ENCODE measurements around the gene TMC5. TPM values are rescaled to one million over a fixed set of nuclear protein-coding genes. Genes with fewer than 3 reads are reported as not detected.

Gene TMC5
- total RNA-seq, 1 donor from 2014 or later, result 0.33 TPM

DNA sequence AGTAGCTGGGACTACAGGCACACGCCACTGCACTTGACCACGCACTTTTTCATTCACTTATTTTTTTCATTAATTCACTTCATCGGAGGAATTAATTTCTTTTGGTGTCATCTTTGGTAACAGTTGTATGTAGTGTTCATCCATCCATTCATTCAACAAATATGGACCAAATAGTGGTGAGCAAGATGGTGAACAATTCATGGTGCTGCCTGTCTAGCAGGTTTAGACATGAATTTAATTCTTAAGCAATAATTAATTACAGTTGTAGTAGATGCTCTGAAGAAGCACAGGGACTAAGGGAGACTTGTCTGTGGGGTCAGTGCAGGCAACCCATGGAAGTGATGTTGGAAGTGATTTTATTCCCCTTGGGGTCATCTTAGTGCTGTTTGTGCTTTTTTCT is 81.8 kb downstream of the TMC5 start:
- TF ChIP-seq, protein P1, sequence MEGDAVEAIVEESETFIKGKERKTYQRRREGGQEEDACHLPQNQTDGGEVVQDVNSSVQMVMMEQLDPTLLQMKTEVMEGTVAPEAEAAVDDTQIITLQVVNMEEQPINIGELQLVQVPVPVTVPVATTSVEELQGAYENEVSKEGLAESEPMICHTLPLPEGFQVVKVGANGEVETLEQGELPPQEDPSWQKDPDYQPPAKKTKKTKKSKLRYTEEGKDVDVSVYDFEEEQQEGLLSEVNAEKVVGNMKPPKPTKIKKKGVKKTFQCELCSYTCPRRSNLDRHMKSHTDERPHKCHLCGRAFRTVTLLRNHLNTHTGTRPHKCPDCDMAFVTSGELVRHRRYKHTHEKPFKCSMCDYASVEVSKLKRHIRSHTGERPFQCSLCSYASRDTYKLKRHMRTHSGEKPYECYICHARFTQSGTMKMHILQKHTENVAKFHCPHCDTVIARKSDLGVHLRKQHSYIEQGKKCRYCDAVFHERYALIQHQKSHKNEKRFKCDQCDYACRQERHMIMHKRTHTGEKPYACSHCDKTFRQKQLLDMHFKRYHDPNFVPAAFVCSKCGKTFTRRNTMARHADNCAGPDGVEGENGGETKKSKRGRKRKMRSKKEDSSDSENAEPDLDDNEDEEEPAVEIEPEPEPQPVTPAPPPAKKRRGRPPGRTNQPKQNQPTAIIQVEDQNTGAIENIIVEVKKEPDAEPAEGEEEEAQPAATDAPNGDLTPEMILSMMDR (IDR thresholded peaks at IDR 0.05; ENCODE audit: insufficient read depth, low read length, poor library complexity, severe bottlenecking), result no peak
- Histone ChIP-seq H3K36me3 (ENCODE audit: control insufficient read depth, insufficient read depth, low read length) (no peaks in the 10 kb centered on the region), H3K4me3 (ENCODE audit: low read depth, low read length) (no peak overlapping the region), H3K27me3 (ENCODE audit: control insufficient read depth, insufficient read depth, low read length) (no peaks in the 10 kb centered on the region)
- no peak for DNase-seq (ENCODE audit: low read depth)

DNA sequence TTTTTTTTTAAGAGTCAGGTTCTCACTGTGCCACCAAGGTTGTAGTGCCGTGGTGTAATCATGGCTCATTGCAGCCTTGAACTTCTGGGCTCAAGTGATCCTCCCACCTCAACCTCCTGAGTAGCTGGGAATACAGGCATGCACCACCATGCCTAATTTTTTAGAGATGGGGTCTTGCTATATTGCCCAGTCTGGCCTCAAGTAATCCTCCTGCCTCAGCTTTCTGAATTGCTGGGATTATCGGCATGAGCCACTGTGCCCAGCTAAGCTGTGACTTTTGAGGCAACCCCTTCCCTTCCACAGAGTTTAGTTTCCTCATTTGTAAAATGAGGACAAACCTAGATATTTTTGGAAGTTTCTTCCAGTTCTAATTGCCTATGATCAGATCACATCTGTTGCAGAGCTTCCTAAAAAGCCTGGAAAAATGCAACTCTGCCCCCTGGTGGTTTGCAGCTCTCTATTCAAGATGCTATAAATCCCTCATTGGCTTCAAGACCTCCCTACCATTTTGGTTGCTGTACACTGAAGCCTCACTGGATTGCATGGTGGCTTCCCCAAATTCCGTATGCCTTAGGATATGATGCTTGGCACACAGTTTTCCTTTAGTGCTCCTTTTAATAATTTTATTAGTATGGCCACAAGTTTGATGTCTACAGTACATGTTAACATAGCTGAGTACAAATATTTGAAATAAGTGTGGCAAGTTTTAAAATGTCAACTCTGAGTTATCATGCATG is 84.9 kb downstream of the TMC5 start:
- DNase-seq (ENCODE audit: low read depth), result no peak
- TF ChIP-seq, protein P1 (IDR thresholded peaks at IDR 0.05; ENCODE audit: insufficient read depth, low read length, poor library complexity, severe bottlenecking), result peak; percentile 82
- H3K36me3 ChIP-seq (ENCODE audit: control insufficient read depth, insufficient read depth, low read length), result no peaks in the 10 kb centered on the region
- no peak overlapping the region for H3K4me3 ChIP-seq (ENCODE audit: low read depth, low read length)
- no peaks in the 10 kb centered on the region for H3K27me3 ChIP-seq (ENCODE audit: control insufficient read depth, insufficient read depth, low read length)

DNA sequence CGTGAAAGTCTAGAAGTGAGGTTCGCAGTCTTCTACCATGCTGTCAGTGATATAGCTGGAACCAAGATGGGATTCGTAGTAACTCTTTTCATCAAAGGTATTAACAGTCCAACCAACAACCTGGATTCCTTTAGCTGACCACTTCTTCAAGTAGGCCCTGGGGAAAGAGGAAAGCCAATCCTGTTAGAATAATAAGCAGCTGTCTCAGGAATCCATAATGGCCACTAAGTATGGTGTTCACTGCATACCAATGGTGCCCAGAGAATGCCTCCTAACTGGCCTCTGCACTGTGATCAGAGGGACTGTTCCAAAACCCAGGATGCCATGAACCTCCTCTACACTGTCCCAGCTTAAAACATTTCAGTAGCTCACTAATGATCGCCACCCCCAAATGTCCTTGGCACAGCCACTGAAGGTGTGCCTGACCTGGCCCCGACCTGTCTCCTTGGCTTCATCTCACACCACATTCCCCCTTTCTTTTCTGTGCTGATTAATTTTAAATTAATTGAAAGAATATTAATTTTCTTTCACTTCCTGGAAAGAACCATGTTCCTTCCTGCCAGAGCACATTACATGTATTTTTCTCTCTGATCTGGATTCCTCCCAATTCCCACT is 85.9 kb downstream of the TMC5 start:
- Histone ChIP-seq H3K27me3 (ENCODE audit: control insufficient read depth, insufficient read depth, low read length) (no peaks in the 10 kb centered on the region), H3K4me3 (ENCODE audit: low read depth, low read length) (no peak overlapping the region), H3K36me3 (ENCODE audit: control insufficient read depth, insufficient read depth, low read length) (peaks cover 1% of the 10 kb centered on the region)
- no peak for DNase-seq (ENCODE audit: low read depth)
- TF ChIP-seq, protein P1 (IDR thresholded peaks at IDR 0.05; ENCODE audit: insufficient read depth, low read length, poor library complexity, severe bottlenecking), result no peak

DNA sequence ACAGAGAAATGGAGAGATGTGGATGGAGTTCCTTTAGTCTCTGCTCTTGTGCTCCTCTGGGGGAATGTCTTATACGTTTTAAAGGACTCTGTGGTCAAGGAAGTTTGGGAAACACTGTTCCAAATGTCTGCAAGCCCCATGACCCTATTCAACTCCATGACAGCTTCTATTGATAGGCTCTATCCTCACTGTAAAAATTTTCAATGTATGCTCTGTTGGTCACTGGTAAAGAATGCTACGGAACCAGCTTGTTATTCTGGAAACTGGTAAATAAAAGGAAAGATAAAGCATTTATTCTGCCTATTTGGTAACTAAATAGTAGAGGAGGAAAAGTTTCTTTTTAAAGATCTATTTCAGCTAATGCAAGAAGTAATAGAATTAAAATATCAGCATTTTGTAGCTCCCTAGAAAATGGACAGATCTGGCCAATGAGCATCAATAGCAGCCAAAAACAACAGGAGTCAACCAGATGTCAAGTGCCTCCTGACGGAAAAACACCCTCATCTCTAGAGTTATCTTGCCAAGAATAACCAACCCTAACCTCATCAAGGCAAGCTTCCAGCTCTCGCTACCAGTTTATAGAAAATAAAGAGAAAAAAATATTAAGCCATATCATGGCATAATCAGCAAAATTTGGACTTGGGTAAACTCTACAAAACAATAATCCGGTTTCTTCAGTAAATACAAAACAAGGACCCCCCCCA is 88.1 kb downstream of the TMC5 start:
- TF ChIP-seq, protein P1 (IDR thresholded peaks at IDR 0.05; ENCODE audit: insufficient read depth, low read length, poor library complexity, severe bottlenecking), result no peak
- Histone ChIP-seq H3K36me3 (ENCODE audit: control insufficient read depth, insufficient read depth, low read length) (peaks cover 1% of the 10 kb centered on the region), H3K4me3 (ENCODE audit: low read depth, low read length) (no peak overlapping the region), H3K27me3 (ENCODE audit: control insufficient read depth, insufficient read depth, low read length) (no peaks in the 10 kb centered on the region)
- no peak for DNase-seq (ENCODE audit: low read depth)

DNA sequence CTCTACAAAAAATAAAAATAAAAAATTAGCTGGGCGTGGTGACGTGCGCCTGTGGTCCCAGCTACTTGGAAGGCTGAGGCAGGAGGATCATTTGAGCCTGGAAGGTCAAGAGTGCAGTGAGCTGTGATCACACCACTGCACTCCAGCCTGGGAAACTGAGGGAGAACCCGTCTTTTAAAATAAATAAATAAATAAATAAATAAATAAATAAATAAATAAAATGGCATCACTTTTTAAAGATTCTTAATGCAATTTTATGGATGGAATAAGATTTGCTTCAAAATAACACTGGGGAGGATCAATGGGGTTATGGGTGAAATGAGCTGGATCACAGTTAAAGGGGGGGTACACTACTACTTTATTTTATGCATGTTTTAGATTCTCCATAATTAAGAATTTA is 89.3 kb downstream of the TMC5 start:
- H3K27me3 ChIP-seq (ENCODE audit: control insufficient read depth, insufficient read depth, low read length), result no peaks in the 10 kb centered on the region
- peaks cover 1% of the 10 kb centered on the region for H3K36me3 ChIP-seq (ENCODE audit: control insufficient read depth, insufficient read depth, low read length)
- no peak overlapping the region for H3K4me3 ChIP-seq (ENCODE audit: low read depth, low read length)
- no peak for DNase-seq (ENCODE audit: low read depth)
- TF ChIP-seq, protein P1 (IDR thresholded peaks at IDR 0.05; ENCODE audit: insufficient read depth, low read length, poor library complexity, severe bottlenecking), result no peak

Data from kidney epithelial cell (primary cell).